HepG2 (cell line): Measurements from ENCODE around the gene GDPD5. TPM values are rescaled to one million over a fixed set of nuclear protein-coding genes. Genes with fewer than 3 reads are reported as not detected.
A peak's percentile ranks its signal among the peaks of the same experiment; 100 is the strongest.

Experiments used
- BCL6 ChIP-seq: IDR thresholded peaks from 2 replicates; pipeline ENCODE4 v1.6.1; 2016; ENCODE audit warnings: missing genetic modification reagents, missing compliant biosample characterization
- CENPT ChIP-seq: sonication (generic); formaldehyde crosslinking; IDR thresholded peaks from 2 replicates; pipeline ENCODE4 v1.8.0; 2022; ENCODE audit warnings: low read depth, mild to moderate bottlenecking, moderate library complexity, missing genetic modification reagents
- HNRNPUL1 ChIP-seq: fragments of 200-400 bp; formaldehyde crosslinking; IDR thresholded peaks from 2 replicates; pipeline ENCODE4 v1.6.1; 2017; ENCODE audit warnings: low read depth, mild to moderate bottlenecking, low read length, moderate library complexity
- PCBP2 ChIP-seq: fragments of 200-400 bp; formaldehyde crosslinking; optimal IDR thresholded peaks from 2 replicates; pipeline ENCODE3; 2018; ENCODE audit warnings: low read length, low read depth; ENCODE audit not compliant: poor library complexity, severe bottlenecking
- PREB ChIP-seq: sonication (generic); formaldehyde crosslinking; IDR thresholded peaks from 2 replicates; pipeline ENCODE4 v1.4.0; 2020; ENCODE audit warnings: missing genetic modification reagents
- TCF12 ChIP-seq, 2 experiments: fragments of 450-650 bp in 1 of 2; sonication (generic) in 1 of 2; formaldehyde crosslinking in 1 of 2; IDR thresholded peaks; 2 replicates each; pipeline versions ENCODE4 v1.6.1 to v1.8.0; 2017 to 2022; ENCODE audit warnings: antibody characterized with exemption in 1 of 2, mild to moderate bottlenecking in 1 of 2, missing genetic modification reagents in 1 of 2, moderate library complexity in 1 of 2
- ZFAT ChIP-seq: sonication (generic); formaldehyde crosslinking; conservative IDR thresholded peaks from 2 replicates; pipeline ENCODE4 v1.8.1; 2023; ENCODE audit warnings: missing genetic modification reagents, inconsistent platforms
- ZNF263 ChIP-seq: sonication (generic); formaldehyde crosslinking; IDR thresholded peaks from 2 replicates; pipeline ENCODE4 v1.4.0; 2020; ENCODE audit warnings: missing genetic modification reagents
- ZNF337 ChIP-seq: sonication (generic); formaldehyde crosslinking; IDR thresholded peaks from 2 replicates; pipeline ENCODE4 v1.5.1; 2020; ENCODE audit warnings: missing genetic modification reagents, low read depth, mild to moderate bottlenecking, borderline replicate concordance
- ZNF564 ChIP-seq: sonication (generic); formaldehyde crosslinking; IDR thresholded peaks from 2 replicates; pipeline ENCODE4 v1.8.1; 2023; ENCODE audit warnings: mild to moderate bottlenecking, missing genetic modification reagents
- ZNF660 ChIP-seq: sonication (generic); formaldehyde crosslinking; IDR thresholded peaks from 2 replicates; pipeline ENCODE4 v1.5.1; 2020; ENCODE audit warnings: mild to moderate bottlenecking, low read depth, missing genetic modification reagents, borderline replicate concordance
- ZNF687 ChIP-seq: sonication (generic); formaldehyde crosslinking; IDR thresholded peaks from 2 replicates; pipeline ENCODE4 v1.5.1; 2020; ENCODE audit warnings: mild to moderate bottlenecking, missing genetic modification reagents, moderate library complexity
- polyA plus RNA-seq, 8 experiments: library from polyadenylated mRNA; depleted of rRNA in 3 of 8; stranded (reverse) in 7 of 8; unstranded in 1 of 8; fragments of >200 nt; fragmentation: Illumina TruSeq in 4 of 8; extraction: Trizol in 4 of 8; gene quantifications; 2 replicates each; pipeline versions ENCODE4 v1.2.1 to v1.2.3, GENCODE V29; 2011 to 2016; ENCODE audit warnings: low read depth in 4 of 8, missing spikeins in 1 of 8, mixed read lengths in 1 of 8; ENCODE audit not compliant: insufficient read depth in 1 of 8
- total RNA-seq, 5 experiments: library from RNA; depleted of rRNA; stranded (reverse); fragments of >200 nt; fragmentation: Illumina TruSeq; extraction: Trizol; gene quantifications; 2 replicates each; pipeline ENCODE4 v1.2.3, GENCODE V29; 2016; ENCODE audit warnings: low read depth in 1 of 5
- TF ChIP-seq, protein P1 (sequence below), 2 experiments: sonication (generic) in 1 of 2; formaldehyde crosslinking in 1 of 2; IDR thresholded peaks; 2 replicates each; pipeline versions ENCODE4 v1.4.0 to v1.6.1; 2018 to 2020; ENCODE audit warnings: missing genetic modification reagents in 2 of 2, borderline replicate concordance in 1 of 2, low read depth in 1 of 2, mild to moderate bottlenecking in 1 of 2, missing biosample characterization in 1 of 2

The GDPD5 gene
- total and polyA plus RNA-seq, 2 of the 13 experiments (the other 11 are each of a cell fraction or from before 2014, with no cell fraction given) = 55.0 to 67.5 TPM

DNA sequence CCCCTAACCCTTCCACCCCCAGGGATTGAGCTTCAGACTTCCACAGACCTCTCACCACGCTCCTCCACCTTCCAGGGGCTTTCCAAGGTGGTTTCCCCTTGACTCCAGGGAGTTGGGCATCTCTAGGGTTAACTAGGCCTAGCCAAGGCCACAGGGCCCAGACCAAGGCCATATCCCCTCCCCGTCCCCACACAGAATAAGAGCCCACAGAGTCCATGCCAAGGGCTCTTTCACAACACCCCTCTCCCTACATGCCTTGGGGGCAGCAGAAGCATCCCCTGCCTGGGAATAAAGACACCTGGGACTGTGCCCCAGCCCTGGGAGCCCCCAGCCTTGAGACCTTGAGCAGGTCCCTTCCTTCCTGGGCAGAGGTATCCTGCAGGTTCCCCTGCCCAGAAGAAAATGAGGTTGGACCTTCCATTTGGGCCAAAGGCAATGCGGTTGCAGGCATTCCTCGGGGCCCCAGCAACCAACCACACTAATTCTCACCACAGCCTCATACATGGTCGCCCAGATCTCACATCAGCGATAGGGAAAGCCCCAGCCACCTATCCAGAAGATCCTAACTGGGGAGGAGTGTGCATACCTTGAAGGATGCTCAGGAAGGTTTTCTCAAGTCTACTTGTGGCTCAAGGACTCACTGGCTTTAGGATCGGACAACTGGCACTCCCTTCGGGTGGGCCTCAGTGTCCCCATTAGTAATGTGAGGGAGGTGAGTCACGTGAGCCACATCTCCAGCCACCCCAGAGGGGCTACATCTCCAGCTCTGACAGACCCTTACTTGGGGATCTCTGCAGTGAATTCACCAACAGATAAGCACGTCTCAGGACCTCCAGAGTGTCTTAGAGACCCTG lies 1.7 kb downstream of the GDPD5 start (continued):
- TF ChIP-seq, protein P1, sequence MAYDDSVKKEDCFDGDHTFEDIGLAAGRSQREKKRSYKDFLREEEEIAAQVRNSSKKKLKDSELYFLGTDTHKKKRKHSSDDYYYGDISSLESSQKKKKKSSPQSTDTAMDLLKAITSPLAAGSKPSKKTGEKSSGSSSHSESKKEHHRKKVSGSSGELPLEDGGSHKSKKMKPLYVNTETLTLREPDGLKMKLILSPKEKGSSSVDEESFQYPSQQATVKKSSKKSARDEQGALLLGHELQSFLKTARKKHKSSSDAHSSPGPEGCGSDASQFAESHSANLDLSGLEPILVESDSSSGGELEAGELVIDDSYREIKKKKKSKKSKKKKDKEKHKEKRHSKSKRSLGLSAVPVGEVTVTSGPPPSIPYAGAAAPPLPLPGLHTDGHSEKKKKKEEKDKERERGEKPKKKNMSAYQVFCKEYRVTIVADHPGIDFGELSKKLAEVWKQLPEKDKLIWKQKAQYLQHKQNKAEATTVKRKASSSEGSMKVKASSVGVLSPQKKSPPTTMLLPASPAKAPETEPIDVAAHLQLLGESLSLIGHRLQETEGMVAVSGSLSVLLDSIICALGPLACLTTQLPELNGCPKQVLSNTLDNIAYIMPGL (CRISPR knock-in tag; IDR thresholded peaks at IDR 0.05; ENCODE audit: borderline replicate concordance in 1 of 2, low read depth in 1 of 2) = peak; percentile 27 to 60; a peak in 2 of 4 replicates
- no peak for TF ChIP-seq CENPT (CRISPR knock-in tag)
- no peak for TF ChIP-seq ZNF660
- TF ChIP-seq ZNF687 = peak; percentile 95
- no peak for TF ChIP-seq ZNF564 (CRISPR knock-in tag)
- no peak for TF ChIP-seq ZNF337 (CRISPR knock-in tag)
- no peak for TF ChIP-seq TCF12 (IDR thresholded peaks at IDR 0.05)
- no peak for TF ChIP-seq TCF12 (CRISPR knock-in tag; IDR thresholded peaks at IDR 0.05)
- TF ChIP-seq ZNF263 (CRISPR knock-in tag) = no peak
- TF ChIP-seq BCL6 (CRISPR knock-in tag) = 0 out of 2 replicates have a peak, but pooled peaks have one; percentile 56
- TF ChIP-seq PCBP2 = no peak
- no peak for TF ChIP-seq ZFAT (CRISPR knock-in tag)
- TF ChIP-seq HNRNPUL1 = no peak
- TF ChIP-seq PREB (CRISPR knock-in tag) = no peak
